IPS-18a (cell line): ENCODE measurements around the gene RHEB.

Experiments used
- H3K27ac ChIP-seq: one replicate; pipeline ENCODE4 v1.5.1; 2013; ENCODE audit warnings: low read length
- H3K27me3 ChIP-seq: one replicate; pipeline ENCODE4 v1.6.1; 2013; ENCODE audit warnings: mild to moderate bottlenecking, low read length; ENCODE audit not compliant: control insufficient read depth, insufficient read depth
- H3K36me3 ChIP-seq: one replicate; pipeline ENCODE4 v1.6.1; 2013; ENCODE audit warnings: low read depth, low read length; ENCODE audit not compliant: control insufficient read depth
- H3K4me1 ChIP-seq: one replicate; pipeline ENCODE4 v1.6.1; 2013; ENCODE audit warnings: low read depth, low read length; ENCODE audit not compliant: control insufficient read depth
- H3K4me3 ChIP-seq: one replicate; pipeline ENCODE4 v1.5.1; 2013; ENCODE audit warnings: low read length
- H3K9ac ChIP-seq: one replicate; pipeline ENCODE4 v1.6.1; 2013; ENCODE audit warnings: mild to moderate bottlenecking, low read length, moderate library complexity
- H3K9me3 ChIP-seq: one replicate; pipeline ENCODE4 v1.6.1; 2013; ENCODE audit warnings: low read depth, low read length; ENCODE audit not compliant: control insufficient read depth

The RHEB gene

GRCh38 chr7:151495360-151495759 is 24.3 kb downstream of the RHEB start:
- H3K27me3 ChIP-seq, result no peaks in the 10 kb centered on the region

GRCh38 chr7:151494298-151495284 is 25.1 kb downstream of the RHEB start:
- Histone ChIP-seq H3K9ac (no peak overlapping the region), H3K4me1 (peaks cover 29% of the 10 kb centered on the region), H3K4me3 (peak overlapping the region; percentile 16), H3K27ac (no peak overlapping the region), H3K27me3 (no peaks in the 10 kb centered on the region), H3K9me3 (no peaks in the 10 kb centered on the region), H3K36me3 (peaks cover 5% of the 10 kb centered on the region)

More at GRCh38 chr7:151495360-151495759, 24.3 kb downstream of the RHEB start:
- no peak overlapping the region for H3K27ac ChIP-seq
- H3K36me3 ChIP-seq, result no peaks in the 10 kb centered on the region
- no peaks in the 10 kb centered on the region for H3K9me3 ChIP-seq
- no peak overlapping the region for H3K9ac ChIP-seq
- peaks cover 28% of the 10 kb centered on the region for H3K4me1 ChIP-seq
- no peak overlapping the region for H3K4me3 ChIP-seq

GRCh38 chr7:151493083-151493482 is 26.6 kb downstream of the RHEB start:
- no peaks in the 10 kb centered on the region for H3K9me3 ChIP-seq
- H3K9ac ChIP-seq, result no peak overlapping the region
- peaks cover 20% of the 10 kb centered on the region for H3K36me3 ChIP-seq
- H3K4me1 ChIP-seq, result peaks cover 29% of the 10 kb centered on the region
- no peak overlapping the region for H3K4me3 ChIP-seq
- H3K27ac ChIP-seq, result no peak overlapping the region
- no peaks in the 10 kb centered on the region for H3K27me3 ChIP-seq

- Histone ChIP-seq H3K9me3 (no peaks in the 10 kb centered on the region), H3K27ac (no peak overlapping the region), H3K27me3 (no peaks in the 10 kb centered on the region), H3K36me3 (peaks cover 28% of the 10 kb centered on the region), H3K9ac (no peak overlapping the region), H3K4me3 (no peak overlapping the region), H3K4me1 (peaks cover 29% of the 10 kb centered on the region)
Measured at GRCh38 chr7:151491859-151492258, 27.8 kb downstream of the RHEB start.

- Histone ChIP-seq H3K4me1 (peaks cover 29% of the 10 kb centered on the region), H3K27ac (no peak overlapping the region), H3K9me3 (no peaks in the 10 kb centered on the region), H3K36me3 (peaks cover 40% of the 10 kb centered on the region), H3K27me3 (no peaks in the 10 kb centered on the region), H3K4me3 (no peak overlapping the region), H3K9ac (no peak overlapping the region)
Measured at GRCh38 chr7:151490456-151491105, 29.1 kb downstream of the RHEB start.

GRCh38 chr7:151489498-151489897 is 30.2 kb downstream of the RHEB start:
- H3K27ac ChIP-seq, result no peak overlapping the region
- H3K4me3 ChIP-seq, result no peak overlapping the region
- H3K36me3 ChIP-seq, result peaks cover 48% of the 10 kb centered on the region
- H3K9me3 ChIP-seq, result no peaks in the 10 kb centered on the region
- no peak overlapping the region for H3K9ac ChIP-seq
- no peaks in the 10 kb centered on the region for H3K27me3 ChIP-seq
- peaks cover 23% of the 10 kb centered on the region for H3K4me1 ChIP-seq

GRCh38 chr7:151488096-151488495 is 31.6 kb downstream of the RHEB start:
- Histone ChIP-seq H3K9me3 (no peaks in the 10 kb centered on the region), H3K4me3 (no peak overlapping the region), H3K27me3 (no peaks in the 10 kb centered on the region), H3K27ac (no peak overlapping the region), H3K36me3 (peaks cover 62% of the 10 kb centered on the region), H3K9ac (no peak overlapping the region), H3K4me1 (peaks cover 9% of the 10 kb centered on the region)

GRCh38 chr7:151487228-151487627 is 32.5 kb downstream of the RHEB start:
- Histone ChIP-seq H3K27ac (no peak overlapping the region), H3K4me3 (no peak overlapping the region), H3K9me3 (no peaks in the 10 kb centered on the region), H3K9ac (no peak overlapping the region), H3K27me3 (no peaks in the 10 kb centered on the region), H3K4me1 (peaks cover 8% of the 10 kb centered on the region), H3K36me3 (peaks cover 70% of the 10 kb centered on the region)

- peaks cover 75% of the 10 kb centered on the region for H3K36me3 ChIP-seq
- H3K9me3 ChIP-seq, result no peaks in the 10 kb centered on the region
- no peaks in the 10 kb centered on the region for H3K27me3 ChIP-seq
- no peak overlapping the region for H3K4me3 ChIP-seq
- H3K9ac ChIP-seq, result no peak overlapping the region
- H3K4me1 ChIP-seq, result peaks cover 8% of the 10 kb centered on the region
- H3K27ac ChIP-seq, result no peak overlapping the region
Measured at GRCh38 chr7:151486074-151486473, 33.6 kb downstream of the RHEB start.

GRCh38 chr7:151484971-151485707 is 34.6 kb downstream of the RHEB start:
- H3K4me1 ChIP-seq, result no peaks in the 10 kb centered on the region
- no peaks in the 10 kb centered on the region for H3K27me3 ChIP-seq
- H3K4me3 ChIP-seq, result no peak overlapping the region
- H3K9me3 ChIP-seq, result no peaks in the 10 kb centered on the region
- H3K27ac ChIP-seq, result peak overlapping the region; percentile 12
- peaks cover 75% of the 10 kb centered on the region for H3K36me3 ChIP-seq
- H3K9ac ChIP-seq, result no peak overlapping the region

- no peaks in the 10 kb centered on the region for H3K4me1 ChIP-seq
Measured at GRCh38 chr7:151483711-151483983, 36.0 kb downstream of the RHEB start.

More at GRCh38 chr7:151483711-151483983, 36.0 kb downstream of the RHEB start:
- Histone ChIP-seq H3K36me3 (peaks cover 61% of the 10 kb centered on the region), H3K4me3 (no peak overlapping the region), H3K27ac (no peak overlapping the region), H3K27me3 (no peaks in the 10 kb centered on the region), H3K9me3 (no peaks in the 10 kb centered on the region), H3K9ac (no peak overlapping the region)
